ENCODE measurements around the gene GNRH2. TPM values are rescaled to one million over a fixed set of nuclear protein-coding genes. Genes with fewer than 3 reads are reported as not detected.

The GNRH2 gene
- 0.13 and 0.53 TPM in 2 replicates for total RNA-seq

GRCh38 chr20:3043322-3043721 is at the start of gene GNRH2:
TSS of gene GNRH2 (plus strand) at chr20:3043622. CDS start at chr20:3044415, 793 bp downstream.
- Histone ChIP-seq H3K27me3 (ENCODE audit: control insufficient read depth, insufficient read depth, low read length) (no peaks in the 10 kb centered on the region), H3K36me3 (ENCODE audit: control insufficient read depth, insufficient read depth, low read length) (peaks cover 4% of the 10 kb centered on the region), H3K4me3 (ENCODE audit: low read depth, low read length) (no peak within 1 kb of the TSS)
- DNase-seq (ENCODE audit: low read depth) = no peak
- no peak for FAIRE-seq
- no peak for TF ChIP-seq CTCF (IDR thresholded peaks at IDR 0.05; ENCODE audit: insufficient read depth, low read length, severe bottlenecking)

GRCh38 chr20:2995796-2996195 is 47.6 kb upstream of the GNRH2 start:
- DNase-seq (ENCODE audit: low read depth) (no peak), FAIRE-seq (no peak)
- H3K36me3 ChIP-seq (ENCODE audit: control insufficient read depth, insufficient read depth, low read length) = peaks cover 6% of the 10 kb centered on the region
- no peaks in the 10 kb centered on the region for H3K27me3 ChIP-seq (ENCODE audit: control insufficient read depth, insufficient read depth, low read length)
- no peak for TF ChIP-seq CTCF (IDR thresholded peaks at IDR 0.05; ENCODE audit: insufficient read depth, low read length, severe bottlenecking)
- no peak overlapping the region for H3K4me3 ChIP-seq (ENCODE audit: low read depth, low read length)

- no peak for FAIRE-seq
- no peak overlapping the region for H3K4me3 ChIP-seq (ENCODE audit: low read depth, low read length)
- H3K36me3 ChIP-seq (ENCODE audit: control insufficient read depth, insufficient read depth, low read length) = peaks cover 4% of the 10 kb centered on the region
- no peak for DNase-seq (ENCODE audit: low read depth)
- H3K27me3 ChIP-seq (ENCODE audit: control insufficient read depth, insufficient read depth, low read length) = no peaks in the 10 kb centered on the region
- TF ChIP-seq CTCF (IDR thresholded peaks at IDR 0.05; ENCODE audit: insufficient read depth, low read length, severe bottlenecking) = no peak
Observed at GRCh38 chr20:2998728-2999127, 44.7 kb upstream of the GNRH2 start.

- H3K36me3 ChIP-seq (ENCODE audit: control insufficient read depth, insufficient read depth, low read length) = peaks cover 7% of the 10 kb centered on the region
Observed at GRCh38 chr20:3000852-3001523, 42.4 kb upstream of the GNRH2 start.

GRCh38 chr20:3003416-3003815 is 40.0 kb upstream of the GNRH2 start:
- Histone ChIP-seq H3K27me3 (ENCODE audit: control insufficient read depth, insufficient read depth, low read length) (no peaks in the 10 kb centered on the region), H3K36me3 (ENCODE audit: control insufficient read depth, insufficient read depth, low read length) (peaks cover 7% of the 10 kb centered on the region), H3K4me3 (ENCODE audit: low read depth, low read length) (no peak overlapping the region)
- DNase-seq (ENCODE audit: low read depth) = no peak
- no peak for TF ChIP-seq CTCF (IDR thresholded peaks at IDR 0.05; ENCODE audit: insufficient read depth, low read length, severe bottlenecking)
- FAIRE-seq = no peak

More at GRCh38 chr20:3000852-3001523, 42.4 kb upstream of the GNRH2 start:
- Histone ChIP-seq H3K4me3 (ENCODE audit: low read depth, low read length) (no peak overlapping the region), H3K27me3 (ENCODE audit: control insufficient read depth, insufficient read depth, low read length) (no peaks in the 10 kb centered on the region)
- FAIRE-seq = no peak
- peak; percentile 66 for DNase-seq (ENCODE audit: low read depth)
- TF ChIP-seq CTCF (IDR thresholded peaks at IDR 0.05; ENCODE audit: insufficient read depth, low read length, severe bottlenecking) = peak; percentile 47

All from bronchial epithelial cell (primary cell).